ENCODE data around the gene WTAP.

GRCh38 chr6:159769470-159769869 lies 42.2 kb downstream of the WTAP start:
- TF ChIP-seq, protein P1, sequence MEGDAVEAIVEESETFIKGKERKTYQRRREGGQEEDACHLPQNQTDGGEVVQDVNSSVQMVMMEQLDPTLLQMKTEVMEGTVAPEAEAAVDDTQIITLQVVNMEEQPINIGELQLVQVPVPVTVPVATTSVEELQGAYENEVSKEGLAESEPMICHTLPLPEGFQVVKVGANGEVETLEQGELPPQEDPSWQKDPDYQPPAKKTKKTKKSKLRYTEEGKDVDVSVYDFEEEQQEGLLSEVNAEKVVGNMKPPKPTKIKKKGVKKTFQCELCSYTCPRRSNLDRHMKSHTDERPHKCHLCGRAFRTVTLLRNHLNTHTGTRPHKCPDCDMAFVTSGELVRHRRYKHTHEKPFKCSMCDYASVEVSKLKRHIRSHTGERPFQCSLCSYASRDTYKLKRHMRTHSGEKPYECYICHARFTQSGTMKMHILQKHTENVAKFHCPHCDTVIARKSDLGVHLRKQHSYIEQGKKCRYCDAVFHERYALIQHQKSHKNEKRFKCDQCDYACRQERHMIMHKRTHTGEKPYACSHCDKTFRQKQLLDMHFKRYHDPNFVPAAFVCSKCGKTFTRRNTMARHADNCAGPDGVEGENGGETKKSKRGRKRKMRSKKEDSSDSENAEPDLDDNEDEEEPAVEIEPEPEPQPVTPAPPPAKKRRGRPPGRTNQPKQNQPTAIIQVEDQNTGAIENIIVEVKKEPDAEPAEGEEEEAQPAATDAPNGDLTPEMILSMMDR (IDR thresholded peaks at IDR 0.05; ENCODE audit: low read length), result no peak
- TF ChIP-seq EZH2phosphoT487 (IDR thresholded peaks at IDR 0.05; ENCODE audit: low read length), result no peak
